Ishikawa (cell line): ENCODE data around the gene PILRA.

ENCODE experiments used
- CEBPB ChIP-seq: IDR thresholded peaks from 2 replicates; pipeline ENCODE4 v1.6.1; 2012
- CREB1 ChIP-seq: IDR thresholded peaks from 2 replicates; pipeline ENCODE4 v1.6.1; 2012; ENCODE audit warnings: low read depth
- EGR1 ChIP-seq: IDR thresholded peaks from 2 replicates; pipeline ENCODE4 v1.6.1; 2012
- EP300 ChIP-seq: IDR thresholded peaks from 2 replicates; pipeline ENCODE4 v1.6.1; 2012; ENCODE audit warnings: borderline replicate concordance
- FOXM1 ChIP-seq: IDR thresholded peaks from 2 replicates; pipeline ENCODE4 v1.6.1; 2012; ENCODE audit warnings: low read depth, borderline replicate concordance
- MAX ChIP-seq: IDR thresholded peaks from 2 replicates; pipeline ENCODE4 v1.6.1; 2012
- NFIC ChIP-seq: IDR thresholded peaks from 2 replicates; pipeline ENCODE4 v1.6.1; 2012
- RAD21 ChIP-seq: IDR thresholded peaks from 2 replicates; pipeline ENCODE4 v1.6.1; 2012; ENCODE audit warnings: low read depth
- REST ChIP-seq: IDR thresholded peaks from 2 replicates; pipeline ENCODE4 v1.6.1; 2012; ENCODE audit warnings: low read depth, mild to moderate bottlenecking
- TAF1 ChIP-seq: IDR thresholded peaks from 2 replicates; pipeline ENCODE4 v1.6.1; 2012; ENCODE audit warnings: low read depth, mild to moderate bottlenecking
- TCF12 ChIP-seq: IDR thresholded peaks from 2 replicates; pipeline ENCODE4 v1.6.1; 2012; ENCODE audit warnings: low read depth
- TEAD4 ChIP-seq: IDR thresholded peaks from 2 replicates; pipeline ENCODE4 v1.6.1; 2012
- USF1 ChIP-seq: IDR thresholded peaks from 2 replicates; pipeline ENCODE4 v1.6.1; 2012
- YY1 ChIP-seq: IDR thresholded peaks from 2 replicates; pipeline ENCODE4 v1.6.1; 2012; ENCODE audit warnings: low read depth
- ZBTB7A ChIP-seq: IDR thresholded peaks from 2 replicates; pipeline ENCODE4 v1.6.1; 2012; ENCODE audit warnings: low read depth

Gene PILRA

GRCh38 chr7:100446040-100446439, 72.8 kb downstream of the PILRA start:
- no peak for TF ChIP-seq ZBTB7A
- TF ChIP-seq CEBPB: no peak
- TF ChIP-seq CREB1: no peak
- no peak for TF ChIP-seq EGR1
- no peak for TF ChIP-seq NFIC
- no peak for TF ChIP-seq MAX
- TF ChIP-seq TAF1: no peak
- no peak for TF ChIP-seq USF1
- no peak for TF ChIP-seq YY1
- no peak for TF ChIP-seq RAD21
- no peak for TF ChIP-seq EP300
- TF ChIP-seq TCF12: no peak
- TF ChIP-seq FOXM1: no peak
- no peak for TF ChIP-seq TEAD4
- TF ChIP-seq REST: no peak

GRCh38 chr7:100449190-100449795, 76.0 kb downstream of the PILRA start:
- TF ChIP-seq YY1: no peak
- TF ChIP-seq TEAD4: no peak
- TF ChIP-seq NFIC: no peak
- no peak for TF ChIP-seq CEBPB
- no peak for TF ChIP-seq CREB1
